HEK293T (cell line): ENCODE data around the gene TRMT10A.

ENCODE experiments used
- ELF4 ChIP-seq: fragments of 450-650 bp; IDR thresholded peaks from 2 replicates; pipeline ENCODE4 v1.6.1; 2017; ENCODE audit warnings: antibody characterized with exemption
- FOXM1 ChIP-seq: fragments of 450-650 bp; IDR thresholded peaks from 2 replicates; pipeline ENCODE4 v1.6.1; 2017; ENCODE audit warnings: mild to moderate bottlenecking, borderline replicate concordance
- SP1 ChIP-seq: fragments of 450-650 bp; IDR thresholded peaks from 2 replicates; pipeline ENCODE4 v1.6.1; 2017
- TARDBP ChIP-seq: fragments of 450-650 bp; IDR thresholded peaks from 2 replicates; pipeline ENCODE4 v1.6.1; 2016

- no peak for TF ChIP-seq ELF4
- TF ChIP-seq TARDBP, result no peak
- no peak for TF ChIP-seq SP1
- TF ChIP-seq FOXM1, result no peak
Measured at GRCh38 chr4:99507349-99507748, 56.5 kb downstream of the TRMT10A start.
